GM19455 (cell line): ENCODE results near the gene MATN4.

ENCODE experiments used
- ATAC-seq: cut with Tn5 transposase; IDR thresholded peaks from one replicate; pipeline ENCODE4 v1.9.1; 2021; ENCODE audit not compliant: unreplicated experiment

Gene MATN4

DNA sequence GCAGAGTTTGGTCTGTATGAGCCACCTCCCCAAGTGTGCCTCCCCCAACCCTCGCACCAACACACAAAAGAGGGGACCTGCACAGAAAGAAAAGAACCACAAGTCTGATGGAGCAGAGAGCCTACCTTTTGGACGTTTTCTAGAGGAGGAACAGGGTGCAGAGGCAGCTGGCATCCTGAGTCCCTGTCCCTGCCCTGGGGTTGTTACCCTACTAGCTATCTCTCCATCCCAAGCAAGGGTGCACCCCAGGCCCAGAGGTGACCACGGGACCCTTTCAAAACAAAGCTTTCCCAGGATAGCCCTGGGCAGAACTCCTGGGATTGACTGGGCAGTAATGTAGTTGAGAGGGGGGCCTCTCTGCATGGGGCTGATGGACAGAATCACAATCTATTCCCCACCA is 9.7 kb upstream of the MATN4 start:
- no peak for ATAC-seq

DNA sequence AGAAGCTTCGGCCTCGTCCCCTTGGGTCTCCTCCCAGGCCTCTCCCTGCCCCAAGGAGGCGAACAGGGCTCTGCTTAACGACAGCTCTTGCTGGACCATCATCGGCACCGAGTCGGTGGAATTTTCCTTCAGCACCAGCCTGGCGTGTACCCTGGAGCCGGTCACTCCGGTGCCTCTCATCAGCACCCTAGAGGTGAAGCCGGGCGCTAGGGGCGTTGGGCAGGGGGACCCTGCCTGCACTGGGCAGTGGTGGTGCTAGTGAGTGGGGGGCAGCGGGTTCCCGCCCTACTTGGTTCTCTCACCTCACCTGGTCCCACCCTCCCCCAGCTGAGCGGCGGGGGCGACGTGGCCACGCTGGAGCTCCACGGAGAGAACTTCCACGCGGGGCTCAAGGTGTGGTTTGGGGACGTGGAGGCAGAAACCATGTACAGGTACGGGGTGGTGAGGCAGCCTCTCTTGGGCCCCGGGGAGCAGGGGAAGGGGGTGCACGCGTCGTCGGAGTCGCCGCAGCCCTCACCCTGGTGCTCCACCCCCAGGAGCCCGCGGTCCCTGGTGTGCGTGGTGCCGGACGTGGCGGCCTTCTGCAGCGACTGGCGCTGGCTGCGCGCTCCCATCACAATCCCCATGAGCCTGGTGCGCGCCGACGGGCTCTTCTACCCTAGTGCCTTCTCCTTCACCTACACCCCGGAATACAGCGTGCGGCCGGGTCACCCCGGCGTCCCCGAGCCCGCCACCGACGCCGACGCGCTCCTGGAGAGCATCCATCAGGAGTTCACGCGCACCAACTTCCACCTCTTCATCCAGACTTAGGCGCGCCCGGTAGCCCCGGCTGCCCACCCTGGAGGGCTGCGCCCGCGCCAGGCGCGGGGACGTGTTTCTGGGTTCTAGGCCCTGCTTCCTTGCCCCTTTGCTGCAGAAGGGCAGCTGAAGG is 8.3 kb upstream of the MATN4 start:
- ATAC-seq = no peak

DNA sequence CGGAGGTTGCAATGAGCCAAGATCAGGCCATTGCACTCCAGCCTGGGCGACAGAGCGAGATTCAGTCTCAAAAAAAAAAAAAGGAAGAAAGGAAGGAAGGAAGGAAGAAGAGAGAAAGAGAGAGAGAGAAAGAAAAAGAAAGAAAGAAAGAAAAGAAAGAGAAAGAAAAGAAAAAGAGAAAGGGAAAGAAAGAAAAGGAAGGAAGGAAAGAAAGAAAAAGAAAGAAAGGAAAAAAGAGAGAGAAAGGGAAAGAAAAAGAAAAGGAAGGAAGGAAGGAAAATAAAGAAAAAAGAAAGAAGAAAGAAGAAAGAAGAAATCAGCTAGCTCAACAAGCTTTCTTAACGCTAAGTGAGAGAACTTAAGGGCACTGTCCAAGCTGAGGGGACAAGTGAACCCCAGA is 7.6 kb upstream of the MATN4 start:
- ATAC-seq = no peak

DNA sequence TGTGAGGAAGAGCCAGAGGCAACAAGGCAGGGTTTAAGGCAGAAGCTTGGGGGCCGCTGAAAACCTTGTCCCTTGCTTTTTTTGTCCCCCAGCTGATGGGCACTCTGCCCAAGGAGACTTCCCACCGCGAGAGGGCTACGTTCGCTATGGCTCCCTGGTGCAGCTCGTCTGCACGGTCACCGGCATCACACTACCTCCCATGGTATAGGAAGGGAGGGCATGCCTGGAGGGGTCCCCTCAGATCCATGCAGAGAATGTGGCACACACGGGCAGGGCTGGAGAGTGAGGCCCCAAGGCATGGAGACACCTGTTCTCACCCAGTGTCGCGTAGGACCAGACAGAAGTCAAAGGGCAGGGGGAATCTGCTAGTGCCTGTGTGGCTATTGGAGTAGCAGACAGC is 5.8 kb upstream of the MATN4 start:
- no peak for ATAC-seq

DNA sequence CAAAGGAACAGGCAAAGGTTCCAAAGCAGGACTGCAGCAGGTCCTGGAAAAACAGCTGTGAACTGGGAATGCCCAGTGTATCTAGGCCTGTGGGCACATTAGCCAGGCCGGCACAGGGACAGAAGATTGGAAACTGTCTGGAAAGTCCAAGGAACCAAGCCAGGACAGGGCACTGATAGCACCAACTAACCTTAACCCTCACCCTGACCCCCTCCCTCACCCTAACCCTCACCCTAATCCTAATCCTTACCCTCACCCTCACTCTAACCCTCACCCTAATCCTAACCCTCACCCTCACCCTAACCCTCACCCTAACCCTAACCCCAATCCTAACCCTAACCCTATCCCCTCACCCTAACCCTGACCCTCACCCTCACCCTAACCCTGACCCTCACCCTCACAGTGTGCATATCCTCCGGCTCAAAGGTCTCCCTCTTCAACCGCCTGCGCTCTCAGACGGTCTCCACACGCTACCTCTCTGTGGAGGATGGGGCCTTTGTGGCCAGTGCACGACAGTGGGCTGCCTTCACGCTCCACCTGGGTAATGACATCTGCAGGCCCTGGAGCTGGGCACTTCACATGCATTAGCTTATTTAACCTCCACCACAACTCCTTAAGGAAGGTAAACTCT is 5.1 kb upstream of the MATN4 start:
- ATAC-seq = no peak

DNA sequence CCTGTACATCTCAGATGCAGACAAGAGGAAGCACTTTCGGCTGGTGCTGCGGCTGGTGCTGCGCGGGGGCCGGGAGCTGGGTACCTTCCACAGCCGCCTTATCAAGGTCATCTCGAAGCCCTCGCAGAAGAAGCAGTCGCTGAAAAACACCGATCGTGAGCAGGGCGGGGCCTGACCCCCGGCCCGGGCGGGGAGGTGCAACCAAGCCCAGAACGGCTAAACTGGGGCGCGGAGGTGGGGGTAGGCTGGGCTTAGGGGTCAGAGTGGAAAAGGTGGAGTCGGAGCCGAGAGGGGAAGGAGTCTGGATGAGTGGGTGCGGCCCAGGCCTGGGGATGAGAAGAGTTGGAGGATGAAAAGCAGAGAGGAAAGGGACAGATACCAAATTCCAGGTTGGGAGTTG is 4.1 kb upstream of the MATN4 start:
- ATAC-seq = no peak

DNA sequence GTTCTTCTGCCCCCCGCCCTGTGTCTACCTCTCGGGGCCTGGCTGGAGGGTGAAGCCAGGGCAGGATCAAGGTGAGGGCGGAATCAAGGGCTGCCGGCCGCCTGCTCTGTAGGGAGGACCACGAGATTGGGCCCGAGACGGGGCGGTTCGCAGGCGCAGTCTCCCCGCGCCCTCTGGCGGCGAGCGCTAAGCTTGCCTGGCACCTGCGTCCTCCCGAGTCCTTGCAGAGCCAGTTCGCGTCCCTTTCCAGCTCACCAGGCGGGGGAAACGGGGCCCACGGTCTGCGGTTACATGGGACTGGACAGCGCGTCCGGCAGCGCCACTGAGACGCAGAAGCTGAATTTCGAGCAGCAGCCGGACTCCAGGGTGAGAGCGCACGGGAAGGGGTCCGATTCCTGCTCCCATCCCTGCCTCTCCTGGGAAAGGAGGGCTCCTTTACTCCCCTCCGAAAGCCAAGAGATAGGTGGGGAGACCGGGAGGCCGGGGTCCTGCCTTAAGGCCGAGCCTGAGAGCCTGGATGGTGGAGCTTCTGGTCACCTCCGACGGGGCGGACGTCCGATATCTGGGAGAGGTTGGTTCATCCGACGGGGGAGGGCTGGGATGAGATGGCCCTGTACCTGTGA is 3.6 kb upstream of the MATN4 start:
- no peak for ATAC-seq

DNA sequence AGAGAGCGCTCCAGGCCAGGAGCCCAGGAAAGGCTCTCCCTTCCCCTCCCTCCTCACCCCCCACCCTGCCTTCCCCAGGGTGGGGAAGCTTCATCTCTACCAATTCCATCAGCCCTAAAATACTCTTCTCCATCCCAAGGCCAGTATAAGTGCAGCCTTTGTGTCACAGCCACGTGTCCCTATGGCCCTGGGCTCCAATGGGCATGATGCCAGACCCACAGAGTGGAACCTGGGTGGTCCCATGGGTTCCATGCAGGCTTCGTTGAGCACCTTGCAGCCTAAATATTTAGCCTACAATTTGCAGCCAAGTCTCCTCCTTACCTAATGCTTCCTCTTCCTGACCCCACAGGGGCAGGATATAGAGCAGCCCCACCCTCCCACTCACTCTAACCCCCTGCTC is 976 bp upstream of the MATN4 start:
- no peak for ATAC-seq

DNA sequence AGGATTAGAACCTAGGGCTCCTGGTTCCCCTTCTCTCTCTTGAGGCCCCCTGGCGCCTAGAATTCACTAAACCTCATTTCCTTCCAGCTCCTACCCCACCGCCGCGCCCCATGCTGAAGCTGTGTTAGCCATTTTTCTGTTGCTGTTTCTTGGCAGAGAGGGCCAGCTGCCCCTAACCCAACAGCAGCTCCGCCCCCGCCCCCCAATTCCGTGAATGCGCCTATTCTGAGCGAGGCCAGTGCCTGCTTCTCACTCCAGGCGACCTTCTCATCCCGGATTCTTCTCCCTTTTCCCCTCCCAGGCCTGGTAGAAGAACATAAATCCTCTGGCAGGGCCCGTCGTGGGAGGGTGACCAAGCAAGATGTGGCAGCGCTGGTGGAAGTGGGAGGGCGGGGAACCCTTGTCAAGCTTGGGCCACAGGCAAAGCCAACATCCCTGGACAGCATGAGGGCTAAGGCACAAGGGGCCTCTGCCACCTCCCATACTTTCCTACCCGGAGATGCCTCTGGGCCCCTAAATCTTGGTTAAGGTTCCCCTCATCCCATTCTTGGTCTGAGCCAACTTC is 941 bp downstream of the MATN4 start:
- ATAC-seq = no peak

DNA sequence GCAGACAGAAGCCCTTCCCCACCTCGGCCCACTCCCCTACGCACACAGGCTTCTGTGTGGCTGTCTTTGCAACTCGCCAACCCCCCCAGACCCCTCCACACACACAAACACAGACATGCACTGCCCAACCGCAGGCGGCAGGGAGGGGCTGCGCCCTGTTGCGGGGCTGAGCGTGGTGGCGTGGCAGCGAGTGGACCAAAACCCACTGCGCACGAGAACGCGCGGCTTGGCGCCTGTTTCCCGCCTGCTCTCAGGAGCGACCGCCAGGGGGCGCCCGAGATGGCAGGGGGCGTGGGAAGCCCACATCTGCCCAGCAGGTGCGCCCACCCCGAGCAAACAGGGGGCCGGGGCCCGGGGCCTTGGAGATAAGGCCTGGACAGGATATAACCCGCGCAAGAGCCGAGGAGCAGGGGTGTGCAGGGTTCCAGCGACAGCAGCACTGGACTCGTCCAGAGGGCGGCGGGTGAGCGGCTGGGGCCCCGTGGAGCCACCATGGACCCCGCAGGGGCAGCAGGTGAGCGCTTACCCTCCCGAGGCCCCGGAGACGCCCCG is 1.6 kb downstream of the MATN4 start, which contains the start of gene RBPJL:
Gene RBPJL (plus strand): TSS at position 410 of the 552 bp plus-strand sequence. CDS start 83 bp downstream, at position 493.
- no peak for ATAC-seq

DNA sequence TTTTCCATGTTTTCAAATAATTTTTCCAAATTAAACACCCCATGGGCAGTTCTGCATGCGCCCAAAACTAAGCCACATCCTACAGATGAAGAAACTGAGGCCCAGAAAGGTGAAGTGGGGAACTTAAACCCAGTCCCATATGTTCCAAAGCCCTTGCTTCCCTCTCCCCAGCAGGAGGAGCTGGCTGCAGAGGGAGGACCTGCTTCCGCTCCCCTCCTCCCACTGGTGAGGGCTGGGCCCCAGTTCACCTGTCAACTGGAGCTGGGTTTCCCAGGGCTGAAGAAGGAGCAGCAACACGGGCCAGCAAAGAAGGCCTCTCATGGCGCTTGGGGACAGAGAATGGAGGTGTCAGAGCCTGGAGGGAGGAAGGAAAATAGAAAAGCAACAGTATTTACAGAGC is 2.8 kb downstream of the MATN4 start:
- ATAC-seq = no peak

DNA sequence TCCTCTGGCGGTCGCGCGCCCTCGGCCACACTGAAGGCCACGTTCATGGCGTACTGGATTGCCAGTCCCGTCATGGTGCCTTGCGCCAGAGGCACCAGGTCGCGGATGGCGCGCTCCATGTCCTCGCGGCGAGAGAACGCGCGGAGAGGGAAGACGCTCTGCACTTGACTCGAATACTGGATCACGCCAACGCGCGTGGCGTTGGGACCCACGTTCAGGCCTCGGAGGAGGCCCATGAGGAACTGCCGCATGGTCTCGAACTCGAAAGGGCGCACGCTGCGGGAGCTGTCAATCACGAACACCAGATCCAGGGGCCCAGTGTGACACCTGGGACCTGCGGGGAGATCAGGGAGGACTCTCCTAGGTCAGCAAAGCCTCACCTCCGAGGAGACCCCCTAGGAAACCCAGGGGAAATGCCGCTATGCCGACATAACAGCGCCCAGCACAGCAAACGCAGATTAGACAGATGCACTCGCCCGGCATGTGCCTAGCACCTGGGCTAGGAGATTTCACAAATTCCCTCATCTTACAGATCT is 3.6 kb downstream of the MATN4 start:
- ATAC-seq = no peak

DNA sequence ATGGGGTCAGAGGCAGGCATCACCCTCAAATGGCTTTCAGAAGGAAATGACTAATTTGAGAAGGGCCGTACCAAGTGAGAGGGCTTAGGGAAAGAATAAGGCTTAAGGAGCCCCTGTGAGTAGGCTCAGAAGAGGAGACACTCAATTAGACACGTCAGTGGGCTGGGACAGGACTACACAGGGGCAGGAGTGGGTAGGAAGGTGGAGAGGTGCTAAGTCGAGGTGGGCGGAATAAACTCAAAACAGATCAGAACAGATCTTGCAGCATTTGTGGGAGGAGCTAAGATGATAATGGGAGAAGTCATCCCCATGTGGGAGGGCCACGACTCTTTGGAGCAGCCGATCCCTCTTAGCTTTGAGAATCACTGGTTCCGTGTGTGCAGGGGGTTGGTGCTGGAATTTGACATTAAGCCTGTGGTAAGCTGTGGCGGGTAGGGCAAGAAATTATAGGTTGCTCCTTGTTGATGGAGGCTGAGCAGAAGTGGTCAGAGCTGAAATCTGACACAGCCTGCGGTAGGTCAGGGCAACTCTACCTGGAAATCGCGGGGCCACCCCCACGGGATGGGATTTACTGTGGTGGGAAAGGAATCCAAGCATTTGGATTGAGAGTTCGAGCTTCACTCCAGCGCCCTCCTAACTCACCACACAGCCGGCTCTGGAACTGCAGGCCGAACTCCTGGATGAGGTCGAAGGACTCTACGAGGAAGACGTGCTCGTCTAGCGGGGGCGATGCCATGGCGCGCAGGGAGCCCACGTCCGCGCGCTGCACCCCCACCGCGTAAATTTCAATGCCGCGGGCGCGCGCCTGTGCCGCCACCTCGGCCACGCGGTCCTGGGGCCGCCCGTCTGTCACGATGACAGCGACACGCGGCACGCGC is 4.3 kb downstream of the MATN4 start:
- ATAC-seq = no peak

DNA sequence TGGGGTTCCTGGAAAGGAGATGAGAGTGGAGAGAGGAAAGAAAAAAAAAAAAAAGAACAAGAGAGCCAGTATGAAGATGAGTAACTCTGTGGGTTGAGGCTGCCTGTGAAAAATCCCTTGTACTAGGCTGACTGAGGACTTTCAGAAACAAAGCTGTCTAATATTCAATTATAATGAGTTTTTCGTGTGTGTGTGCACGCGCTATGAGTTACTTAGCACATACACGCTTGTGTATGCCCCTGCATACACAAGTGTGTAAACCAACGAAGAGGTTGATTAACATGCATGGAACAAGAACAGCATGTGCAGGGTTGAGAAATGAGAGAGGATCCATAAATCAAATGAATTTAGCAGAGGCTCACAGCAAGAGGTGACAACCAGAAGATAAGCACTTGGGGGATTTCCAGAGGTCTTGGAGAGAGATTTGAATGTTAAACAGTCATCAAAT is 6.3 kb downstream of the MATN4 start:
- no peak for ATAC-seq

DNA sequence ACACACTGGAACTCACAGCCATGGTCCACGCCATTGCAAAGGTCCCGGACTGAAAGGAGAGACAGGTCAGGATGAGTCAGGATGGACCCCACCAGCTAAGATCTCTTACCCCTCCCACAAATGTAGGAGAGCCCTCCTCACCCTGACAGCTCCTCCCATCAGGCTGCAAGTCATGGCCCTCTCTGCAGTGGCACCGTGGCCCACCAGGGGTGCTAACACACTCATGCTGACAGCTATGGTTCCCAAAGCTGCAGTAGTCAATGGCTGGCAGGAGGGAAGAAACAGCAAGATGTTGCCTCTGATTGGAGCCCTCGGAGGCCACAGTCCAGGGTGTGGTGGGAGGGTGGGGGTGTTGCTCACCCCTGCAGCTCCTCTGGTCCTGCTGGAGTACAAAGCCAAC is 7.1 kb downstream of the MATN4 start:
- no peak for ATAC-seq

DNA sequence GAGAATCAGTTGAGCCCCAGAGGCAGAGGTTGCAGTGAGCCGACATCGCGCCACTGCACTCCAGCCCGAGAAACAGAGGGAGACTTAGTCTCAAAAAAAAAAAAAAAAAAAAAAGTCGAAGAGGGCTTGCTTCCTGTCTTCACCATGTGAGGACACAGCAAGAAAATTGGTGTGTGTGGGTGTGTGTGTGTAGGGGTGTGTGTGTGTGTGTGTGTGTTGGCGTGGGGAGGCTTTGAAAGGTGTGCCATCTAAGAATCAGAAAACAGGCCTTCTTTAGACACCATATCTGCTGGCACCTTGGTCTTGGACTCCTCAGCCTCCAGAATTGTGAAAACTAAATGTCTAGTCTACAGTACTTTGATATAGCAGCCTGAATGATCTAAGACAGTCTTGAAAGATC is 8.3 kb downstream of the MATN4 start:
- no peak for ATAC-seq

DNA sequence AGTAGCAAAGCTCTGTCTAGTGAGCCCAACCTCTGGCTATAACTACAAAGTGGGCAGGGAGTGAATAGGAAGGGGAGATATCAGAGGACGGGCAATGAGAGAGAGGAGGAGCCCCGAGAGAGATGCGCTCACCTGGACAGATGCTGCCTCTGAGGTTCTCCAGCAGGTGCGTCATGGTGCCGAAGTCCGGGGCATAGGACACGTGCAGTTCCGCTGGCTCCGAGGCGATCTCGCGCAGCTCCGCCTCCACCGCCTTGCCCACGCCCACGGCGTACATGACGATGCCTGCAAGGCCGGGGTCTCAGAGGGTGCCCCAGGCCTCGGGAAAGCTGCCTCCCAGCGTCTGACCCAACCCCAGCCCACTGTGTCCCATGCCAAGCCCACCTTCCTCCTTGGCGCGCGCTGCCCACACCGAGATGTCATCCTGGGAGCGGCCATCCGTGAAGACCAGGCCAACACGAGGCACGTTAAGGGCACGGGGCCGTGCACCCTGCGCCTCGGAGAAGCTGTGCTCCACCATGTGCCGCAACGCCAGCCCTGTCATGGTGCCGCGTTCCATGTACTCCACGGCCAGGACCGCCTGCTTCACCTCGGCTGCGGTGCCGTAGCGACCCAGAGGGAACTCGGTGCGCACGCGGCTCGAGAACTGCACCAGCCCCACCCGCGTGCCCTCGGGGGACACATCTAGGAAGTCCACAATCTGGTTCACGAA is 10.2 kb downstream of the MATN4 start:
- no peak for ATAC-seq

DNA sequence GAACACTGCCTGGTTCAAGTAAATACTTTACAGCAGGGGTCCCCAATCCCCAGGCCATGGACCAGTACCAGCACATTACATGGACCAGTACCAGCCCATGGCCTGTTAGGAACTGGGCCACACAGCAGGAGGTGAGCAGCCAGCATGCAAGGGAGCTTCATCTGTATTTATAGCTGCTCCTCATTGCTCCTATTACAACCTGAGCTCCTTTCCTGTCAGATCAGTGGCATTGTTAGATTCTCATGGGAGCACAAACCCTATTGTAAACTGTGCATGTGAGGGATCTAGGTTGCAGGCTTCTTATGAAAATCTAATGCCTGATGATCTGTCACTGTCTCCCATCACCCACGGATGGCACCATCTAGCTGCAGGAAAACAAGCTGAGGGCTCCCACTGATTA is 13.4 kb downstream of the MATN4 start:
- ATAC-seq = no peak

DNA sequence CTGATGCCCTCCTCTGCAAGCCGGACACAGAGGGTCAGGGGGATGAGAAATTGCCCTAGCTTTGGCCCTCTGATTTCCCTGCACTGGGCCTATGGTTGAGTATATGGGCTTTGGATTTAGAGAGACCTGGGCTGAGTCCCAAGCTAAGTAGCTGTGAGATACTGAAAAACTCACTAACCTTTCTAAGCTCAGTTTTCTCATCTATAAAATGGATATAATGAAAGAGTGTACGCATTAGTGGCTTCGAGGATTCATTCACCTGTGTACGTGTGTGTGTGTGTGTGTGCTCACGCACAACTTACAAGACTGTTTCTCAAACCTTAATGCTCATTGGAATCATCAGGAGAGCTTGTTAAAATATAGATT is 14.1 kb downstream of the MATN4 start:
- no peak for ATAC-seq
